ENCODE data around the gene PRMT3. TPM values are rescaled to one million over a fixed set of nuclear protein-coding genes. Genes with fewer than 3 reads are reported as not detected.

The PRMT3 gene
- total and polyA plus RNA-seq, 2 of the 13 experiments (the other 11 are each of a cell fraction or from before 2014, with no cell fraction given) = 9.1 to 27.7 TPM

GRCh38 chr11:20387261-20388095, at the start of gene PRMT3 (continued):
- TF ChIP-seq ZBTB26 (CRISPR knock-in tag; IDR thresholded peaks at IDR 0.05; ENCODE audit: borderline replicate concordance) (no peak; the same call in 1 of the 2 replicates), PCBP1 (IDR thresholded peaks at IDR 0.05; ENCODE audit: borderline replicate concordance, low read depth, low read length) (peak; percentile 57; the same call in 1 of the 2 replicates), MXD4 (CRISPR knock-in tag; IDR thresholded peaks at IDR 0.05) (peak; percentile 92), ZNF280D (CRISPR knock-in tag; IDR thresholded peaks at IDR 0.05) (peak; percentile 56; the same call in 1 of the 2 replicates), ZBTB34 (CRISPR knock-in tag; IDR thresholded peaks at IDR 0.05) (no peak), ZMAT5 (CRISPR knock-in tag; IDR thresholded peaks at IDR 0.05; ENCODE audit: borderline replicate concordance, low read depth) (no peak), ZFP82 (CRISPR knock-in tag; IDR thresholded peaks at IDR 0.05; ENCODE audit: borderline replicate concordance) (no peak), ZNF589 (CRISPR knock-in tag; conservative IDR thresholded peaks at IDR 0.05) (no peak; the same call in 1 of the 2 replicates), ZNF446 (CRISPR knock-in tag; IDR thresholded peaks at IDR 0.05) (no peak), ZNF607 (CRISPR knock-in tag; IDR thresholded peaks at IDR 0.05; ENCODE audit: borderline replicate concordance) (peak; percentile 84), ZNF746 (CRISPR knock-in tag; IDR thresholded peaks at IDR 0.05) (no peak; the same call in none of the 2 replicates), CSRNP1 (CRISPR knock-in tag; IDR thresholded peaks at IDR 0.05) (no peak), JDP2 (CRISPR knock-in tag; IDR thresholded peaks at IDR 0.05; ENCODE audit: borderline replicate concordance) (no peak), HINFP (CRISPR knock-in tag; IDR thresholded peaks at IDR 0.05; ENCODE audit: low read depth) (peak; percentile 42; the same call in 1 of the 2 replicates), SCMH1 (CRISPR knock-in tag; IDR thresholded peaks at IDR 0.05; ENCODE audit: borderline replicate concordance) (no peak), STAG1 (CRISPR knock-in tag; IDR thresholded peaks at IDR 0.05) (peak; percentile 2; the same call in 1 of the 2 replicates)
